ENCODE results near the gene IMP3.

DNA sequence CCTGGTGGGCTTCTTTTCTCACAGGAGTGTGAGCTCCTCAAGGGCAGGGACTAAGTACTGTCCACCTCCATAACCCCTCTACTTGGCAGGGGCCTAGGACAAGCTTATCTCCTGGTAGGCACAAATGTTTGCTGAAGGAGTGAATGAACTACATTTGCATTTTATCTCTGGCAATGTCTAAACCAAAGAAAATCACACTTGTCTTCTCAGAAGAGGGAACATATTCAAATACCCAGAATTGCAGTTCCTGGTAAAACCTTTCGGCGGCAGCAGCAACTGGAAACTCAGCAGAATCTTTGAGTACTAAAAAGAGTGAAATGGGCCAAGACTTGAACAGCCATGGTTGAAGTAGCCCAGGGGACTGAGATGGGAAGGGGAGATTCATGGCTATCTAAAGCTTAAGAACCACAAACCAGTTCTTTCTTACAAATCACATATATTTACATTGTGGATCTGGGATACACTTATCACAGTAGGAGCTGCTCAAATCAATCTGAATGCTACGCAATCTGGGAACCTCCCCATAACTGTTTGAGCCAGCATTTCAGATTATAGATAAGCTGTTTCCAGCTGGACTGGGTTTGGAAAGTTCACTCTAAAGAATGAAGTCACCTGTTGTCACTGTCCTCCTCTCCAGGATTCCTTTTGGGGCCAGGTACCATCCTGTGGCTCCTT lies 42.2 kb downstream of the IMP3 start:
- no peak for TF ChIP-seq POLR2A (IDR thresholded peaks at IDR 0.05)
- TF ChIP-seq, protein P1, sequence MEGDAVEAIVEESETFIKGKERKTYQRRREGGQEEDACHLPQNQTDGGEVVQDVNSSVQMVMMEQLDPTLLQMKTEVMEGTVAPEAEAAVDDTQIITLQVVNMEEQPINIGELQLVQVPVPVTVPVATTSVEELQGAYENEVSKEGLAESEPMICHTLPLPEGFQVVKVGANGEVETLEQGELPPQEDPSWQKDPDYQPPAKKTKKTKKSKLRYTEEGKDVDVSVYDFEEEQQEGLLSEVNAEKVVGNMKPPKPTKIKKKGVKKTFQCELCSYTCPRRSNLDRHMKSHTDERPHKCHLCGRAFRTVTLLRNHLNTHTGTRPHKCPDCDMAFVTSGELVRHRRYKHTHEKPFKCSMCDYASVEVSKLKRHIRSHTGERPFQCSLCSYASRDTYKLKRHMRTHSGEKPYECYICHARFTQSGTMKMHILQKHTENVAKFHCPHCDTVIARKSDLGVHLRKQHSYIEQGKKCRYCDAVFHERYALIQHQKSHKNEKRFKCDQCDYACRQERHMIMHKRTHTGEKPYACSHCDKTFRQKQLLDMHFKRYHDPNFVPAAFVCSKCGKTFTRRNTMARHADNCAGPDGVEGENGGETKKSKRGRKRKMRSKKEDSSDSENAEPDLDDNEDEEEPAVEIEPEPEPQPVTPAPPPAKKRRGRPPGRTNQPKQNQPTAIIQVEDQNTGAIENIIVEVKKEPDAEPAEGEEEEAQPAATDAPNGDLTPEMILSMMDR (IDR thresholded peaks at IDR 0.05), result peak in 1 of 4 experiments; percentile 20

Measured in uterus (tissue), 2 donors.